HepG2 (cell line): ENCODE measurements around the gene SLC23A2. TPM values are rescaled to one million over a fixed set of nuclear protein-coding genes. Genes with fewer than 3 reads are reported as not detected.

Experiments
- ATAD3A ChIP-seq: sonication (generic); formaldehyde crosslinking; IDR thresholded peaks from 2 replicates; pipeline ENCODE4 v1.4.0; 2020; ENCODE audit warnings: missing genetic modification reagents
- CCAR2 ChIP-seq: fragments of 200-400 bp; formaldehyde crosslinking; optimal IDR thresholded peaks from 2 replicates; pipeline ENCODE3; 2018; ENCODE audit warnings: low read depth, mild to moderate bottlenecking, low read length, moderate library complexity
- FOSL2 ChIP-seq: sonication (generic); formaldehyde crosslinking; IDR thresholded peaks from 2 replicates; pipeline ENCODE4 v1.4.0; 2020; ENCODE audit warnings: missing genetic modification reagents
- GRHL1 ChIP-seq: sonication (generic); formaldehyde crosslinking; conservative IDR thresholded peaks from 2 replicates; pipeline ENCODE4 v1.8.0; 2022; ENCODE audit warnings: missing genetic modification reagents
- LCORL ChIP-seq, 2 experiments: fragments of 450-650 bp in 1 of 2; sonication (generic) in 1 of 2; formaldehyde crosslinking in 1 of 2; IDR thresholded peaks; 2 replicates each; pipeline versions ENCODE4 v1.5.0 to v1.6.1; 2017 to 2020; ENCODE audit warnings: antibody characterized with exemption in 1 of 2, missing genetic modification reagents in 1 of 2
- NFYB ChIP-seq: sonication (generic); formaldehyde crosslinking; IDR thresholded peaks from 2 replicates; pipeline ENCODE4 v1.4.0; 2020; ENCODE audit warnings: missing genetic modification reagents
- PLSCR1 ChIP-seq: sonication (generic); formaldehyde crosslinking; IDR thresholded peaks from 2 replicates; pipeline ENCODE4 v1.5.0; 2020; ENCODE audit warnings: missing genetic modification reagents, mild to moderate bottlenecking, borderline replicate concordance
- PRMT3 ChIP-seq: sonication (generic); formaldehyde crosslinking; IDR thresholded peaks from 2 replicates; pipeline ENCODE4 v1.8.1; 2022; ENCODE audit warnings: low read depth, mild to moderate bottlenecking, moderate library complexity, missing genetic modification reagents, borderline replicate concordance
- RARG ChIP-seq: sonication (generic); formaldehyde crosslinking; IDR thresholded peaks from 2 replicates; pipeline ENCODE4 v1.4.0; 2020; ENCODE audit warnings: low read depth, mild to moderate bottlenecking, missing genetic modification reagents
- RBM22 ChIP-seq: fragments of 200-400 bp; formaldehyde crosslinking; optimal IDR thresholded peaks from 2 replicates; pipeline ENCODE3; 2017; ENCODE audit warnings: mild to moderate bottlenecking, low read length, moderate library complexity
- REPIN1 ChIP-seq: sonication (generic); formaldehyde crosslinking; IDR thresholded peaks from 2 replicates; pipeline ENCODE4 v1.8.0; 2022; ENCODE audit warnings: missing genetic modification reagents, low read depth, mild to moderate bottlenecking, borderline replicate concordance
- RNF2 ChIP-seq: fragments of 450-650 bp; conservative IDR thresholded peaks from 2 replicates; pipeline ENCODE4 v1.6.1; 2016; ENCODE audit warnings: low read depth
- SRSF4 ChIP-seq: fragments of 200-400 bp; formaldehyde crosslinking; IDR thresholded peaks from one replicate; pipeline ENCODE4 v1.6.1; 2018; ENCODE audit warnings: mild to moderate bottlenecking, low read depth, low read length, moderate library complexity; ENCODE audit not compliant: poor library complexity, severe bottlenecking
- SSRP1 ChIP-seq: IDR thresholded peaks from 2 replicates; pipeline ENCODE4 v1.6.1; 2016; ENCODE audit warnings: control low read depth
- ZFP36L2 ChIP-seq: sonication (generic); formaldehyde crosslinking; IDR thresholded peaks from 2 replicates; pipeline ENCODE4 v1.4.0; 2020; ENCODE audit warnings: missing genetic modification reagents
- ZNF577 ChIP-seq: sonication (generic); formaldehyde crosslinking; IDR thresholded peaks from 2 replicates; pipeline ENCODE4 v1.4.0; 2020; ENCODE audit warnings: mild to moderate bottlenecking, low read depth, missing genetic modification reagents, borderline replicate concordance
- ZNF609 ChIP-seq: sonication (generic); formaldehyde crosslinking; IDR thresholded peaks from 2 replicates; pipeline ENCODE4 v1.4.0; 2020; ENCODE audit warnings: mild to moderate bottlenecking, missing genetic modification reagents, borderline replicate concordance
- ZNF800 ChIP-seq: sonication (generic); formaldehyde crosslinking; IDR thresholded peaks from 2 replicates; pipeline ENCODE4 v1.4.0; 2020; ENCODE audit warnings: missing genetic modification reagents
- ZSCAN12 ChIP-seq: sonication (generic); formaldehyde crosslinking; IDR thresholded peaks from 2 replicates; pipeline ENCODE4 v1.9.0; 2021; ENCODE audit warnings: mild to moderate bottlenecking, missing genetic modification reagents
- polyA plus RNA-seq, 8 experiments: library from polyadenylated mRNA; depleted of rRNA in 3 of 8; stranded (reverse) in 7 of 8; unstranded in 1 of 8; fragments of >200 nt; fragmentation: Illumina TruSeq in 4 of 8; extraction: Trizol in 4 of 8; gene quantifications; 2 replicates each; pipeline versions ENCODE4 v1.2.1 to v1.2.3, GENCODE V29; 2011 to 2016; ENCODE audit warnings: low read depth in 4 of 8, missing spikeins in 1 of 8, mixed read lengths in 1 of 8; ENCODE audit not compliant: insufficient read depth in 1 of 8
- total RNA-seq, 5 experiments: library from RNA; depleted of rRNA; stranded (reverse); fragments of >200 nt; fragmentation: Illumina TruSeq; extraction: Trizol; gene quantifications; 2 replicates each; pipeline ENCODE4 v1.2.3, GENCODE V29; 2016; ENCODE audit warnings: low read depth in 1 of 5

The SLC23A2 gene
- total and polyA plus RNA-seq, 2 of the 13 experiments (the other 11 are each of a cell fraction or from before 2014, with no cell fraction given) = 42.2 to 51.2 TPM

- no peak; the same call in 1 of the 2 replicates for TF ChIP-seq ZNF609
- no peak for TF ChIP-seq LCORL (IDR thresholded peaks at IDR 0.05)
- peak; percentile 91 for TF ChIP-seq LCORL (CRISPR knock-in tag; IDR thresholded peaks at IDR 0.05)
- TF ChIP-seq ZNF800 (CRISPR knock-in tag) = peak; percentile 73; the same call in 1 of the 2 replicates
- no peak for TF ChIP-seq RARG (CRISPR knock-in tag)
- TF ChIP-seq SRSF4 = no peak
- no peak for TF ChIP-seq PLSCR1 (CRISPR knock-in tag)
- TF ChIP-seq FOSL2 (CRISPR knock-in tag) = peak; percentile 19; the same call in 1 of the 2 replicates
- no peak for TF ChIP-seq RBM22
- no peak for TF ChIP-seq ATAD3A (CRISPR knock-in tag)
- TF ChIP-seq NFYB = no peak
- no peak for TF ChIP-seq PRMT3
- no peak for TF ChIP-seq RNF2
- no peak for TF ChIP-seq REPIN1 (CRISPR knock-in tag)
- TF ChIP-seq ZSCAN12 (CRISPR knock-in tag) = 0 out of 2 replicates have a peak, but pooled peaks have one; percentile 78
- TF ChIP-seq ZFP36L2 (CRISPR knock-in tag) = no peak
- TF ChIP-seq CCAR2 = no peak
- no peak for TF ChIP-seq GRHL1 (CRISPR knock-in tag)
- peak; percentile 81; the same call in 1 of the 2 replicates for TF ChIP-seq SSRP1 (CRISPR knock-in tag)
- TF ChIP-seq ZNF577 (CRISPR knock-in tag) = no peak
Observed at GRCh38 chr20:5000263-5001173, 792 bp downstream of the SLC23A2 start (continued).
